HS-27A (cell line): Measurements from ENCODE around the gene TTLL7.

Experiments
- DNase-seq: peaks from one replicate; pipeline ENCODE4 v3.0.0-alpha.2; 2012; ENCODE audit warnings: low read depth, missing footprints

TTLL7 gene

GRCh38 chr1:83864991-83865390 lies 133.9 kb downstream of the TTLL7 start:
- DNase-seq: no peak

DNA sequence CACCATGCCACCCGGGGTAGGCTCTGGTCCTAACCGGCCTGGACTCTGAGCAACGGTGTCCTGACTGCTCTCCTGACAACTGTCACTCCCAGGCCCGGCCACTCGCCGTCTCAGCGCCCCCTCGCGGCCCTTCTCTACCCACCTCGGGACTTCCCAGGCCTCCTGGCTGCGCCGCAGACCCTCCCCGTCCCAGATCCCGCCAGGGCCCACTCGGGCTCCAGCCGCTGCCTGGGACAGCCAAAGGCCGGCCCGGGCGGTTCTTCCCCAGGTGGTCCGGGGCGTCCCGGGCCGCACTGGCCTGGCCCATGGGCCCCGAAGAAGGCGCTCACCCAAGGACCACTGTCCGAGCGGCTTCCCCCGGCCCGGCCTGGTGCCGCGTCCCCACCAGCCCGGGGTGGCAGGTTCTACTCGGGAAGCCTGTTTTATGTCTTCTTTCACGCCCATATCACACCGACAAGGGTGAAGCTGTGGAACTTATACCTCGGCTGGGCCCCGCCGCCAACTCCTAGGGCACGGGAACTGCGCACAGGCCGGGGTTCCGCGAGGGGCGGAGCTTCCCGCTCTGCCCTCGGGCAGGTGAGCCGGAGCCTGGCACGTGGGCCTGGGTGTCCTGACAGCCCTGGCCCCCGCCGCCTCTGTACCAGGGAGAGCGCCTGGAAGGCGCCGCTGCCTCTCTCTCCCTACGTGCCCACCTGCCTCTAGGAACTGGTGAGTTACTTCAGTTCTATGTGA lies 138.3 kb downstream of the TTLL7 start:
- DNase-seq: no peak

- DNase-seq: no peak
Observed at GRCh38 chr1:83857716-83858115, 141.2 kb downstream of the TTLL7 start.

GRCh38 chr1:83857103-83857502 lies 141.8 kb downstream of the TTLL7 start:
- no peak for DNase-seq

DNA sequence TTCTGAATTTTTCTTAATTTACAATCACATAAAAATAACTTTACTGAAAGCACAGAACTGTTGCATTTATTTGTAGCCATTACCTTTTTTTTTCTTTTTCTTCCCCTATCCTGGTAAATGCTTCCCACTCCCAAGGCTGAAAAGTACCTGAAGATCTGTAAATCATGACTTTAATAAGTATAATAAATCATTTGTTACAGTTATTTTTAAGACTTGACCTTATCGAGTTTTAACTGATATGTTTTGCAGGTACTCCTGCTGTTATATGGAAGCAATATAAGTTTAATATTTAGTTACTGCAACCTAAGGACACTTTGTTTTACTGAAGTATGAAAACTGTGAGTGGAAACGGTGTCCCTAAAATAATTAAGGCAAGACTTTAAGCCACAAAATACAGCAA lies 142.6 kb downstream of the TTLL7 start:
- DNase-seq: no peak

- no peak for DNase-seq
Observed at GRCh38 chr1:83854456-83854855, 144.5 kb downstream of the TTLL7 start.

GRCh38 chr1:83850834-83851233 lies 148.1 kb downstream of the TTLL7 start:
- DNase-seq: no peak

DNA sequence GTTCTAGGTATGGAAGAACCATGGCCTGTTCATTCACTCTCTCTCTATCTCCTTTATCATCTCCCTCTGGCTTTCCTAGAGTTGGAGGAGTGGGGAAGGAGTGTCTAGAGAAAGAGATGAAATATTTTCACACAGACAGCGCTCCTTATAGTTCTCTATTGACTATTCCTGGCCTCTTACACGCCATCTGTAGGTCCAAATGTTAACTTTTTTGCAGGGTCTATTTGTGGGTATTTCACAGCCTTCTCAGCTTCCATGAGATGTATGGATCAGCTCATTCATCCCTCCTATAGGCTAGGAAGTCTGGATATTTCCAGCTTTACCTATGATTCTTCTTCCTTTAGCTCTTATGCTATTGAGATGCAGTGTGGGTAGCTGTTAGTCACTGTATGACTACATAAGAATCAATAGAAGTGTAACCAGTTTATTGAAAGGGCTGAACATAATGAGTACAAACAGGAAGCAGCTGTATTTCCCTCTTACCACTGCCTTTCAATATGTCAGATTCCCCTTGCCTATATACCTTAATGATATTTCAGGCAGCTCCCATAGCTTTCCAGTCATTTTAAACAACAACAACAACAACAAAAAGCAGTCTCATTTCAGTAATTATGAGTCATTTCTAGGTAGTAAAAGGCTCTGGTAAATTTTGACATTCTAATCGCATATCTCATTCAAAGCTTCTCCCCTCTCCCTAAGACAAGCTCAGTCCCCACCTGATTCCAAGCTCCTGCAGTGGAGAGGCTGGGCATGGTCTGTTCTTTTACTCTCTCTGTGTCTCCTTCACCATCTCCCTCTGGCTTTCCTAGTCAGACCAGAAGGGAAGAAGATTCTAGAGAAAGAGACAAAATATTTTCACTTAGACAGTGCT lies 149.5 kb downstream of the TTLL7 start:
- no peak for DNase-seq

DNA sequence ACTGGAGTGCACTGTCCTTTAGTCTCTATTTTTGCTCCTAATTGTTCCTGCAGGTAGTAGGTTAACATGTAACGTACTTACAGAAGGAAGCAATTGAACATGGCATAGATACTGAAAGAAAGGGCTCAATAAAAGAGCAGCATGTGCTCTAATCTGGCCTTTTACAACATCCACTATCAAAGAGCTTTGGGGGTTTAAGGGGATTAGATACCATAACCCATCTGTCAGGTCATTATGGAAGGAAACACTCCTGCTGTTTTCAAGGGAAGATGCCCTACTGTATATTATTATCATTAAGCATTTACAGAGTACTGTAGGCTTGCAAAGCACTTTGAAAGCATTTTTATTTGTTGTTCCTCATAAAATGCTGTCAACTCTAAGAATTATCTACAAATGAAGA lies 152.8 kb downstream of the TTLL7 start:
- DNase-seq: no peak

- no peak for DNase-seq
Observed at GRCh38 chr1:83845437-83846071, 153.4 kb downstream of the TTLL7 start.

DNA sequence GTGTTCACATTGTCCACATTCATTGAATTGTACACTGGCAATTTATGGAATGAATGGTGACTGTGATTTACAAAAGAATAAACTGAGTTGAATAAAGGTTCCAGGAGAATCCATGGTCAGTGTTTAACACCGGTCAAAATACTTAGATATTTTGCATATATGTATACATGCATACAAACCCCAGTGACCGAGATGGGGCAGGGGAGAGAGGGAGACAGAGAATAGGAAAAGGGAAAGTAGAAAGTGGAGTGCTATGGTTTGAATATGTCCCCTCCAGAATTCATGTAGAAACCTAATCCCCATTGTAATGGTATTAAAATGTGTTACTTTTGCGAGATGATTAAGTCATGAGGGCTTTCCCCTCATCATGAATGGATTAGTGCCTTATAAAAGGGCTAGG lies 154.4 kb downstream of the TTLL7 start:
- DNase-seq: no peak

DNA sequence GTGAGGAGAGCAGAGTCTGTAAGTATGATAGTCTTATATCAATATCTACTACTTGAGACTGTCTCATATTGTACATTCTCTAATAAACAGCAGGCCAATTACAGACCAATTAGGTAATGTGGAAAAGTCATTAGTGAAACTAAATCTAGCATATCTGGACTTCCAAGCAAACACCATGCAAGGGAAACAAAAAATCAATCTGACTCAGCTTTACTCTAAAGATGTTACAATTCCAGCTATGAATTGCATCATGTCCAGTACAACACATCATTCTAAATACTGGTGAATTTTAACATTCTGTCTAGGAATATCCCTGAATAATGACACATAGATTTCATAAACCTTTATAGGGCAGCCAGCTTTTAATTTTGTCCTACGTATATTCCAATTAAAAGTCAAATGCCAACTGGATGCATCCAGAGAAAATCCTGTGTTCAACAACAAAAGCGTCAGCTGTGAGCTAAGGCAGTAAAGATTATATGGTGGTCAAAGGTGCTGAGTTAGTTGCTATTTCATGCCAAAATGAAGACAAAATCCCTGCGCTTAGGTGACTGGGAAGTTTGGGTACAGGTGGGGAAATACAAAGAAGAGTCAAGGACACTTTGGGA lies 159.3 kb downstream of the TTLL7 start:
- DNase-seq: no peak

DNA sequence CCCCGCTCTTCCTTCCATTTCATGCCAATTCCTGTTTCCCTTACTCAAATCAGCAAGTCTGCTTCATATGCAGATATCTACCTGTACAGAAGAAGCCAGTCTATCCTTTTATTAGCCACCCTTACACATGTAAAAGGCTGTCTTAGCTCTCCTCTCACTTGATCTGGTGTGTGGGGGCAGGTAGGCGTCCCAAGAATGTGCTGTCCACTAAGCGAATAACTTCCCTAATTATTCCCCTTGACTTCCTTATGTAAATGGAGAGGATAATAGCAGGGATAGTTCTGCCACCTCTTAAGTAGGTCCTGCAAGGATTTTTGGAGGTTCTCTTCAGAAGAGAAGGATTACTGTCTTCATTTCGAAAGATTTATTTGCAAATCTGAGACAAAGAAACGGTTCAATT lies 160.4 kb downstream of the TTLL7 start:
- no peak for DNase-seq

GRCh38 chr1:83836543-83836942 lies 162.4 kb downstream of the TTLL7 start:
- no peak for DNase-seq

- no peak for DNase-seq
Observed at GRCh38 chr1:83834621-83835264, 164.2 kb downstream of the TTLL7 start.

DNA sequence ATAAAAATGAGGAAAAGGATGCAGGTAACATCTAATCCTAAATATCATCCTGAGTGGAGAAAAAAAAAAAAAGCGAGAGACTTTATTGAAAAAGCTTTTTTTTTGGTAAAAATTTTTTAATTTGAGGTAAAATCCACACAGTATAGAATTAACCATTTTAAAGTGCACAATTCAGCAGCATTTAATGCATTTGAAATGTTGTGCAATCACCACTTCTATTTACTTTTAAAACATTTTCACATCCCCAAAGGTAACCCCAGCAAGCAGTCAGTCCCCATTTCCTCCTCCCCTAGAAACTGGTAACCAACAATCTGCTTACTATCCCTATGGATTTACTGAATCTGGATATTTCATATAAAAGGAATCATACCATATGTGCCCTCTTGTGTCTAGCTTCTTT lies 166.7 kb downstream of the TTLL7 start:
- DNase-seq: no peak

GRCh38 chr1:83829106-83829505 lies 169.8 kb downstream of the TTLL7 start:
- DNase-seq: no peak

DNA sequence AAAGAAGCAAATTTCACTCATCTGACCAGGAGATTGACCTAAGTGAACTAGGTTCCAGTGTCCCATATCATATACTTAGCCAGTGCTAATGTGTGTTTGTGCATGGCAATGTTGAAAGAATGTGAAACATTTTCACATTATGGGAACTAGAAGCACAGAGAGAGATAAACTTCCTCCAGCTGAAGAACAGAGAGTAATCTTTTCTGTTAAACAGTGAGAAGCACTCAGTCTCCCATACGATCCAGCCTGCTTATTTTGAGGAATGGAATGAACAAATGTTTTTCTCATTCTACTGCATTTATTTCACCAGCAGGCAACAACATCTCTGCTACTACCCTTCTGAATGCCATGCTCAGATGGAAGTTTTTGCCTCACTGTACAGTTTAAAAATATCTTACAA lies 170.5 kb downstream of the TTLL7 start:
- DNase-seq: no peak

- DNase-seq: no peak
Observed at GRCh38 chr1:83827741-83828140, 171.2 kb downstream of the TTLL7 start.

DNA sequence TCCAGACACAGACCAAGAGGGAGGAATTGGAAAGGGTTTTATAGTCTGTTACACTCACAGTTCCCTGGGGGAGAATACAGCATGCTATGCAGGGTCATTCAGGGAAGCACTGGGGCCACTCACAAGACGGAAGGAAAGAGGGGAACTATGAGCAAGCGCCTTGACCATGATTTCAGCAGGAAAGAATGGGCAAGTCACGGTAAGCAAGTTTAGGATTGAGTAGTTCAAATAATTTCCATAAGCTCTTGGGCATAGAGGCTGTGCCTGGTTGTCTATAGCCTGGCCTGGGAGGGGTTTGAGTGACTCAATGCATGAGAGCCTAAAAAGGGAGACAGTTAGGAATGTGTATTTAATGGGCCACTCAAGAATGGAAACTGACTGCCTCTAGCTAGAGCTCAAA lies 176.7 kb downstream of the TTLL7 start:
- DNase-seq: no peak

DNA sequence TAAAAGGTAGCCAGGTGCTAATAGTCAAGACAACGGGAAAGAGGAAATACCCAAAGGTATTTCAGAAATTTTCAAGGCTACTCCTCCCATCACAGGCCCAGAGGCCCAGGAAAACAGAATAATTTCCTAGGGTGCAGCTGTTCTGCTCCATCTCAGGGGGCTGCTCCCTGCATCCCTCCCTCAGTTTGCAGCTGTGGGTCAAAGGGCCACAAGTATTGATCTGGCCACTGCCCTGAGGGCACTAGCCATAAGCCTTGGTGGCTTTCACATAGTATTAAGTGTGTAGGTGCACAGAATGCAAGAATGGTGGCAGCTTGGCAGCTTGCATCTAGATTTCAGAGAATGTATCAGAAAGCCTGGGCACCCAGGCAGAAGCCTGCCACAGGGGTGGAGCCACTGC lies 179.5 kb downstream of the TTLL7 start:
- DNase-seq: no peak

DNA sequence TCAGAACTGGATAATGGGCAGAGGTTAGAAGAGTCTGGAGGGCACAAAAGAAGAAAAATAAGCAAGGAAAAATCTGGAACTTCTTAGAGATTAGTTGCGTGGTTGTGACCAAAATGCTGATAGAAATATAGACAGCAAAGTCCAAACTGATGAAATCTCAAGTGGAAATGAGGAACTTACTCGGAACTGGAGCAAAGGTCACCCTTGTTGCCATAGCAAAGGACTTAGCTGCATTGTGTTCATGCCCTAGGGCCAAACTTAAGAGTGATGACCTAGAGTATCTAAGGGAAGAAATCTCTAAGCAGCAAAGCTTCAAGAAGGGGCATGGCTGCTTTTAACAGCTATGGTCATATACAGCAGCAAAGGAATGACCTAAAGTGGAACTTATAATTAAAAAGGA lies 180.0 kb downstream of the TTLL7 start:
- no peak for DNase-seq
